GM12801 (cell line): Measurements from ENCODE around the gene TPD52L2.

Experiments used
- TF ChIP-seq, protein P1 (sequence below): IDR thresholded peaks from one replicate; pipeline ENCODE4 v1.5.1; 2011; ENCODE audit warnings: control low read depth; ENCODE audit not compliant: insufficient read length; ENCODE audit errors: extremely low read depth

TPD52L2 gene

DNA sequence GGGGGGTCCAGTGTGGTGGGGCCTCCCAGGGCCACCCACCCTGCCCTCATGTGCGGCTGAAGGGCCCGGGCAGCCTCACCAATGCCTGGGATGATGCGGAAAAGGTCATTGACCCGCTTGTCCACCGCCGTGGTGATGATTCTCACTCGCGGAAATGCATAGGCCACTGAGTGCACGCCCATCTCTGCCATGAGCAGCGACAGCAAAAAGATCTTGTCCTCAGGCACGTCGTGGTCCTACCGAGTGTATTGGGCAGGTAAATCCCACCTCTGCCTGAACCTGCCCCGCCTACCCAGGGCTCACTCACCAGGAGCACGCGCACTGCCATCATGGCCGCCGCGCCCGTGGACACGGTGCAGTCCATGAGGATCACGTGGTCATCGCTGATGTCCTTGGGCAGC is 75.0 kb downstream of the TPD52L2 start:
- TF ChIP-seq, protein P1, sequence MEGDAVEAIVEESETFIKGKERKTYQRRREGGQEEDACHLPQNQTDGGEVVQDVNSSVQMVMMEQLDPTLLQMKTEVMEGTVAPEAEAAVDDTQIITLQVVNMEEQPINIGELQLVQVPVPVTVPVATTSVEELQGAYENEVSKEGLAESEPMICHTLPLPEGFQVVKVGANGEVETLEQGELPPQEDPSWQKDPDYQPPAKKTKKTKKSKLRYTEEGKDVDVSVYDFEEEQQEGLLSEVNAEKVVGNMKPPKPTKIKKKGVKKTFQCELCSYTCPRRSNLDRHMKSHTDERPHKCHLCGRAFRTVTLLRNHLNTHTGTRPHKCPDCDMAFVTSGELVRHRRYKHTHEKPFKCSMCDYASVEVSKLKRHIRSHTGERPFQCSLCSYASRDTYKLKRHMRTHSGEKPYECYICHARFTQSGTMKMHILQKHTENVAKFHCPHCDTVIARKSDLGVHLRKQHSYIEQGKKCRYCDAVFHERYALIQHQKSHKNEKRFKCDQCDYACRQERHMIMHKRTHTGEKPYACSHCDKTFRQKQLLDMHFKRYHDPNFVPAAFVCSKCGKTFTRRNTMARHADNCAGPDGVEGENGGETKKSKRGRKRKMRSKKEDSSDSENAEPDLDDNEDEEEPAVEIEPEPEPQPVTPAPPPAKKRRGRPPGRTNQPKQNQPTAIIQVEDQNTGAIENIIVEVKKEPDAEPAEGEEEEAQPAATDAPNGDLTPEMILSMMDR: no peak

DNA sequence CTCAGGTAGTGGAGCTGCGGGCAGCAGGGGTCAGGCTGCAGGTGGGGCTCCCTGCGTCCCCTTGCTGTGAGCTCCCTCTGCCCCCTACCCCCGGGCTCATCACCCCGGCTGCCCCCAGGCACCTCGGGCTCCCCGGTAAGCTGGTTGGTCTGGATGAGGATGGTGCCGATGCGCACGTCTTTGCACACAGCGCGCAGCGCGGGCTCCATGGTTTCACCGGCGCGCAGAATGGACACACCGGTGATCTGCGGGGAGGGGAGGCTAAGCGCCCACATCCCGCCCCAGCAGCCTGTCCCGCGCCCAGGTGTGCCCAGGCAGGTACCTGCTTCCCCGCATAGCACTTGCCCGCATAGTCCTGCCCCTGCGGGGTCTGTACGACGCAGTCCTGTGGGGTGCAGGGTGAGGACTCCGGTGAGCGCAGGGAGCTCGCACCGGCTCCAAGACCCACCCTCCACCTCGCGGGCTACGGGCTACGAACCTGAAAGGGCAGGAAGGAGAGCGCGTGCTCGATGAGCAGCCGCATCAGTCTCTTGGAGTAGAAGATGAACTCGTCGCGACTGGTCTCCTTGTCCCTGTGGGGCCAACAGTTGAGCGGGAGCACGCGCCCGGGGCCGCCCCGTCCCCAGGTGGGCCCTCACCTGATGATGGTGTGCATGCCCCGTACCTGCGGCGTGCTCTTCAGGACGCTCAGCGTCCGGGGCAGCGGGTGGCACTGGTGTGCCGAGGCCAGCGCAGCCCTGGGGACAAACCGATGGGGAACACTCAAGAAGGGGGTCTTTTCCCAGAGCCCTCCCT is 75.6 kb downstream of the TPD52L2 start:
- TF ChIP-seq, protein P1: no peak
